GM20000 (cell line): ENCODE results near the gene PGBD5.
A peak's percentile ranks its signal among the peaks of the same experiment; 100 is the strongest.

Source experiments
- DNase-seq: peaks from one replicate; pipeline ENCODE4 v3.0.0; 2012; ENCODE audit warnings: low spot score
- CTCF ChIP-seq: IDR thresholded peaks from 2 replicates; pipeline ENCODE4 v1.5.1; 2012; ENCODE audit warnings: mild to moderate bottlenecking, control low read depth; ENCODE audit errors: extremely low read depth, missing control alignments

Gene PGBD5

GRCh38 chr1:230332061-230332460 lies 94.1 kb downstream of the PGBD5 start:
- TF ChIP-seq CTCF: no peak
- no peak for DNase-seq

- TF ChIP-seq CTCF: no peak
- DNase-seq: no peak
Measured at GRCh38 chr1:230330157-230330556, 96.0 kb downstream of the PGBD5 start.

- no peak for DNase-seq
- TF ChIP-seq CTCF: no peak
Measured at GRCh38 chr1:230328342-230329015, 97.7 kb downstream of the PGBD5 start.

GRCh38 chr1:230327892-230328284 lies 98.2 kb downstream of the PGBD5 start:
- DNase-seq: peak; percentile 56
- TF ChIP-seq CTCF: no peak

GRCh38 chr1:230326971-230327891 lies 98.9 kb downstream of the PGBD5 start:
- TF ChIP-seq CTCF: no peak
- no peak for DNase-seq

GRCh38 chr1:230323686-230324085 lies 102.4 kb downstream of the PGBD5 start:
- no peak for TF ChIP-seq CTCF
- DNase-seq: no peak

GRCh38 chr1:230322967-230323547 lies 103.1 kb downstream of the PGBD5 start:
- DNase-seq: no peak

More at GRCh38 chr1:230322967-230323547, 103.1 kb downstream of the PGBD5 start:
- TF ChIP-seq CTCF: no peak
